Activated CD4-positive, alpha-beta T cell treated with anti-CD3 and anti-CD28 coated beads, Interleukin-2, amount 50 U/mL, for 4 hours (primary cell): Measurements from ENCODE around the gene C1QL4.
"Not testable (repeated sequence)": the region's sequence is repeated elsewhere in the genome, so short reads cannot be mapped to it uniquely, and the experiment has no call there.

Experiments
- DNase-seq, 2 experiments: peaks; one replicate each; pipeline ENCODE4 v3.0.0-alpha.2; 2020

C1QL4 gene

DNA sequence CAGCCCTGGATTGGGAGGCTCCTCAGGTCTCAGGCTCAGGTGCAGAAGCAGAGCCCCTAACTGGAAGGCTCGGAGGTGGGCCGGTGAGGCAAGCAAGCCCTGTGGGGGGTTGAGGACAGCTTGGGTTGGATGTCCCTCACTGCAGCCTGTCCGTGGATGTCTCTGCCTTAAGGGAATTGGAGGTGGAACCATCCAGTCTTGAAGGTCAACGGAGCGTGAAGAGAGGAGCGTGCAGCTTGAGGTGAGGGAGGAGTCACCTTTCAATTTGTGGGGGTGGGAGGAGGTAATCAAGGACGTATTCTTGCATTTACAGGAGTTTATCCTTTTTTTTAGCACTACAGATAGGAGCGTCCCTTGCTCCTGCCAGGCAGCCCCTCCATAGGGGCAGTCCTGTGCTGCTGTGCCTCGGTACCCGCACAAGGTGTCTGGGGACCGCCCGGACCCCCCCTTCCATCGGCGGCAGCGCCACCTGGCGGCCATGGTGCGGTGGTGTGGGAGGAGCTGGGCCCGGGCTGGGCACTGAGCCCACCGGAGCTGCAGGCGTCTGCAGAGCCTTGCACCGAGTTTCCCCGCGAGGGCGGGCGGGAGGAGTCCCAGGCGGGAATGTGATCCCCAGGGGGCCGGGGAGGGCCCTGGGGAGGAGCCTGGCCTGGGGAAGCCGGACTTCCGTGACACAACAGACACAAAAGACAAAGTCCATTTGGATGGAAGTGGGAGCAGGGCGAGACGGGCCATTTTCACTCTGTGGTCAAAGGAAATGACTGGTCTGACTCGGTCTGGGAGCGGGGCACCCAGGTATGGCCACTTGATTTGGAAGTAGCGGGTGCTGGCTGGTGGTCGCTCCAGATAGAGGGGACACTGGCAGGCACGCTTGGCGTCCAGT is 10.6 kb upstream of the C1QL4 start:
- DNase-seq = peak; percentile 70 to 74

DNA sequence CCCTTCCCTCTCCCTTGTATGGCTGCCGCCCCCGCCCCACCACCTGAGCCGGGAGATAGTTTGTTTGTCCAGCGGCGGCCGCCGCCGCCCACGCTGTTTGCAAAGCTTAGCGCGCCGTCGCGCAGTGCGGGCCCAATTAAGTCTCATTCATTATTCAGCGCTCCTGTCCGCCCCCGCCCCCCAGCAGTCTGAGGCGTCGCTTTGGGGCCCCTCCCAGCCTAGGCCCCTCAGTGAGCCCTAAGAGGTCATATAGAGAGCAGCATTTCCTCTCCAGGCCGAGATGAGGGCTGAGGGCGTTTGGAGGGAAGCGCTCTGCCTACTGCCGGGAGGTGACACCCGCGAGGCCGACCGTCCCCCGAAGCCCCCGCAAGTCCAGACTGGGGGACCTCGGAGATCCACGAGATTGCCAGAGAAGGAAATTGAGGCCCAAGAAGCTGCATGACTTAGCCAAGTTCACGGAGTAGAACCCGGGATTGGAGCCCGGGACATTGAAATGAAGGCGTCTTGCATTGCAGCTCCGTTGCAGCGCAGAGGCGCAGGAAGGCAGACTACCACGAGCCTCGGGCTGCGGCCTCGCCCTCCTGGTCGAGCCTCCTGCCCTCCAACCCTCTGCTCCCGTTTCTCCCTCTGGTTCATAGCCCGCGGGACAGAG is 9.8 kb upstream of the C1QL4 start, which contains the start of gene DNAJC22:
Gene DNAJC22 (plus strand): TSS at position 230 of the 652 bp plus-strand sequence. CDS start 1,985 bp downstream, outside the sequence.
- DNase-seq = peak in 1 of 2 experiments; percentile 22

DNA sequence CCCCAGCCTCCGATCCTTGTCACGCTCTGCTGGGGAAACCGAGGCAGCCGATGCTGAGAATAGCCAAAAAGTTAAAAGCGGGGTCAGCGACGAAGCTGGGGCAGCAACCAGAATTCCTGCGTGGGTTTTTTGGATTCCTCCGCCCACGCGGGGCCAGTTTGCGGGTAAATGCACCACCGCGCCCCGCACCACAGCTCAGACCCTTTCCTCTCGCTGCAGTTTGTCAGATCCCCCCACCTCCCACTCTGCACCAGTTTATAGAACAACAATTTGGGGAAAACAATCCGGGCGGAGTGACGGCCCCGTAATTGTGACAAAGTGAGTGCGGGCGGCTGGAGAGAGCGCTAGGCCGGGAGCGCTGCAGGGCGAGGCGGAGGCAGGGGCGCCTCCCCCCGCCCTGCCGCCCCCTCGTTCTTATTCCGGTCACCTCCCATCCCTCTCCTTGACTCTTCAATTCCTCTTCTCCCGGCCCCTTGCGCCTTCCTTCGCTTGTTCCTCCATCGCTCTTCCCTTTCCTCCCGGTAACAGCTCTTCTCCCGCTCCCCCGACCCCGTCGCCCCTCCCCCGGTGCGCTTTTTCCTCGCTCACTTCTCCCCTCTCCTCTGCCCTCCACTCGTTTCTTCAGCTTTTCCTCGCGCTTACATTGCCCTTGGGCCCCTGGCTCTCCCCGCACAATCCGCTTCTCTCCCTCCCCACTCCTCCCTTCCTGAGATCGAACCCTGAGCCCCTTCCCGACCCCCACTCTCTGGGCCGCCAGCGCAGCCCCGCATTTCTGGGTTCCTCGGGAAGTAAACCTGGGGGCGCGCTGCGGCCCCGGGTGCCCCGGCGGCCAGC is 9.1 kb upstream of the C1QL4 start:
- no peak for DNase-seq

GRCh38 chr12:49345051-49345824 is 8.2 kb upstream of the C1QL4 start:
- DNase-seq = no peak

DNA sequence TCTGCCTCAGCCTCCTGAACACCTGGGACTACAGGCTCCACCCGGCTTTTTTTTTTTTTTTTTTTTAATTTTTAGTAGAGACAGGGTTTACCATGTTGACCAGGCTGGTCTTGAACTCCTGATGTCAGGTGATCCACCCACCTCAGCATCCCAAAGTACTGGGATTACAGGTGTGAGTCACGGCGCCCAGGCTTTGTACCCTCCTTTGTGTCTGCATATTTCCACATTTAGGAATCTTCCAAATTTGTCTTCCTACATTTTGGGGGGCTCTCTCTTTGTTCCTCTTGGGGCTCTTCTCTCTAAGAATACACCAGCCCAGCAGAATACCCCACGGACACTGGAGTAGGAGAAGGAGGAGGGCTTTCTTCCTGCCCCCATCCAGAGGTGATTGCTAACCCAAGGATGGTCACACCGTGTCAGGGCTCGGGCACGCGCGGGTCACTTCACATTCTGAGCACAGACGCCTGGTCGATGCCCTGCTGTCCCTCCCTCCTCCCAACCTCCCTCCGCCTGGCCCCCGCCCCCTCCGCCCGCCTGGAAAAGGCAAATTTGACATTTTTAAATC is 7.6 kb upstream of the C1QL4 start:
- DNase-seq = no peak

DNA sequence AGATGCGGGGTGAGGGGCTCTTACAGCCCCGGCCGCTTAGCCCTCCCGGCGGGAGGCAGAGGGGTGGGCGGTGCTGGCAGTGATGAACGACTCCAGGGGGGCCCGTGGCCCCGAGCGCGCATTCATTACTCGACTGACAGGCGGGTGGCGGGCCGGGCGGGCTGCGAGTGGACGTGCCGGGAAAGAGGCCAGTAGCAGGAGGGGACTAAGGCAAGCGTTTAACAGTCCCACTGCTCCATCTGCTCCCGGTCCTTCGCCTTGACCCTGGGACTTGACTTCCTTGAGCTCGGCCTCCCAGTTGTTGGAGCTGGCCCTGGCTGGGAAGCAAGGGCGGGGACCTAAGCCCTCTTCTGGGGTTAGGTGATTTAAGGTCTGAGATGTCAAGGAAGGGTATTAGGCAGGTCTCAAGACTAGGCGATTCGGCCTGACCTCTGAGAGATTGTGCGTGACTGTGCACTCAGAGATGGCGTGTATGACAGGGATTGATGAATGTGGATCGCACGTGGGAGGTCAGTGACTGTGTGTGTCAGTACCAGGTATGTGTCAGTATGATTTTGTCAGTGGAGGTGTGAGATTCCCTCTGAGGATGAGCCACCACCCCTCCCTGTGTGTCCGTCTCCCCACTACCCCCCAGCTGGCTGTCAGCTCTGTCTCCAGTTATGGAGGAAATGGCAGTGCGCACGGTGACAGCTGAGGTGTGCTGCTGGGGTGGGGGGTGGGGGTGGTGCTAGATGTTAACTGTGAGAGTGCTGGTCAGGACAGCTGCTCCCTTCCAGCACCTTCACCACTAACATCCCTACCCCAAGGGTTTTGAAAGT is 6.1 kb upstream of the C1QL4 start:
- peak; percentile 40 to 43 for DNase-seq

- peak; percentile 63 to 64 for DNase-seq
Measured at GRCh38 chr12:49342066-49342913, 5.3 kb upstream of the C1QL4 start.

DNA sequence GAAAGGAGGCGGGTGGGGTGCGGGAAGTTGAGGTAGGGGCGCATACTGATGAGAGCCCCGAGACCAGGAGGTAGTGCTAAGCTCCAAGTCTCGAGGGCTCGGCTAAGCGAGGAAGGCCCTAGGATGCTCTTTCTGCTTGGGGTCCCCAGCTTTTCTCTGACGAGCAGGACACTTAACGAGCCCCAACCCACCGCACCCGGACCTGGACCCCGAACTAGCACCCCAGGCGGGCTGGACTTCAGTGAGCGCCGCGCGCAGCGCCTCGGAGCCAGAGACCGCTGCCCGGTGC is 4.7 kb upstream of the C1QL4 start:
- DNase-seq = no peak

DNA sequence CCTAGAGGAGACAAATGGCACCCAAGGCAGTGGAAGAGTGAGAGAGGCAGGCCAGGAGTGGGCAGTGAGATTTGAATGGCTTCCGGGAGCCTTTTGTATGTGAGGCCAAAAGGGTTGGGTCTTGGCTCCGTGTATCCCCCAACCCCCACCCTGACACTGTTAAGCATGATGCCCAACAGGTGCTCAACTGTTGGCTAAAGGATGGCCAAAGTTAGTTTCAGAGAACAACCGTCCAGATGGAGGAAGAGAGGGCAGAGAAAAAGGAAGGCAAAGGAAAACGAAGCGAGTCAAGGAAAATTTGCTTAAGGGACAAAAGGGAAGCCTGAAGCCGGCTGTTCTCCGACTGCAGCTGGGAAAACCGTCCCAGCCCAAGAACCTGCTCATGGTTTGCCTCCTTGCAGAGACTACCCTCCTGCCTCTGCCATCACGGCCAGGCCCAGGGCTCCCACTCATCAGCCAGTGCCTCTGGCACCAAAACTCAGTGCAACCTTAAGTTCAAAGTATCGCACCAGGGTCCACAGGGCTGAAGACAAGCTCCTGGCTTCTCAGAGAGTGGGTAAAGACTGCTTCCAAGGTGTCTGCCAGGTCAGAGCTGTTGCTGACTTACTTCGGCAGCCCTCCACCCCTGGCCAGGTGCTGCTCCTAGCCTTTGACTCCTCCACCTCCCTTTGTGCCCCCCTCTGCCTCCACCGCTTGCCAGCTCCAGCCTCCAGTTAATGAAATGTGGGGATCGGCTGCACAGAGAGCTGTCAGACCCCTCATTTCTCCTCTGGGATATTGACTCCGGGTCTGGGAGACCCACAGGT is 4.2 kb upstream of the C1QL4 start:
- DNase-seq = no peak

- DNase-seq = no peak
Measured at GRCh38 chr12:49340095-49340870, 3.3 kb upstream of the C1QL4 start.

DNA sequence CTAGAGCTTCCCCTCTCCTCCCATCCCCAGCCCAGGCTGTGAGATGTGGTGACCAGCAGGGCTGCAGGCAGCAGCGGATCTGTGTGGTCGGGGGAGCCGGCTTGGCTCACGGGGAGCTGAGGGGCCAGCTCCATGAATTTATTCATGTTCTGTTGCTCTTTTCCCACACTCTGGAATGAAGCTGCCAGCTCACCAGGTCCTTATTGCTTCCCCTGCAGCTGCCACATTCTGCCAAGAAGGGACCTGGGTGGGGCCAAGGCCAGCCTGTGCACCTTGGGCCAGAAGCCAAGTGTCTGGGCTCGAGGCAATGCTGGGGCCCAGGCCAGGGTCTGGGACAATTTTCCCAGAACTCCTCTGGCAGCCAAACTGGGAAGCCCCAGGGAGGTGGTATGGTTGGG is 2.5 kb upstream of the C1QL4 start:
- no peak for DNase-seq

- no peak for DNase-seq
Measured at GRCh38 chr12:49338830-49339463, 2.0 kb upstream of the C1QL4 start.

DNA sequence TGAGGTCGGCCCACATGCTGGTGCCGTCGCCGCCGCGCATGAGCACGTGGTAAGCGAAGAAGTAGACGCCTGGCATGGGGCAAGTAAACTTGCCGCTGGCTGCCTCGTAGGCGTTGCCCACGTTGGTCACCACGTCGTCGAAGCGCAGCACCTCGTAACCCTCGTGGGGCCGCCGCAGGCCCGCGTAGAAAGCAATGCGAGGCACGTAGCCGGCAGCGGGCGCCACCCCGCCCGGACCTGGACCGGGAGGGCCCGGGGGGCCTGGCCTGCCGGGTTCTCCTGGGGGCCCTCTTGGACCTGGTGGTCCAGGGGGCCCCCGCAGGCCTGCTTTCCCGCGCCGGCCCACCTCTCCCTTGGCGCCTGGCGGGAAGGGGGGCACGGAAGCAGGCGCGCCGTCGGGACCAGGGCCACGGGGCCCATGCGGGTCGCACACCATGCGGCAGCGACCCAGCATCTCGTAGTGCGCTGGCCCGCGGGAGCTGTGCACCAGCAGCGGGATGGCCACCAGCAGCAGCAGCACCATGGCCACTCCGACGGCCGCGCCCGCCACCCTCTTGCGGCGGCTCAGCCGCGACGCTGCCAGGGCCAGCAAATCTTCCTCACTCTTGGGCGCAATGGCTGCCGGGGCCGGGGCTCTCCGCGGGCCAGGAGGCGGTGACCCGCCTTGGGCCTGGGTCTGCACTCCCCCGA is 888 bp downstream of the C1QL4 start:
- no peak for DNase-seq

GRCh38 chr12:49335118-49335954 is 1.7 kb downstream of the C1QL4 start:
- DNase-seq = no peak

GRCh38 chr12:49334681-49335080 is 2.3 kb downstream of the C1QL4 start:
- no peak for DNase-seq

- DNase-seq = no peak
Measured at GRCh38 chr12:49334226-49334625, 2.8 kb downstream of the C1QL4 start.

GRCh38 chr12:49333778-49334177 is 3.2 kb downstream of the C1QL4 start:
- DNase-seq = not testable (repeated sequence)
